HG03159 (cell line): ENCODE data around the gene PRKN.
"Not testable (repeated sequence)": the region's sequence is repeated elsewhere in the genome, so short reads cannot be mapped to it uniquely, and the experiment has no call there.

Source experiments
- ATAC-seq: cut with Tn5 transposase; IDR thresholded peaks from one replicate; pipeline ENCODE4 v1.9.1; 2021; ENCODE audit warnings: mild to moderate bottlenecking, moderate library complexity; ENCODE audit not compliant: unreplicated experiment

The PRKN gene

DNA sequence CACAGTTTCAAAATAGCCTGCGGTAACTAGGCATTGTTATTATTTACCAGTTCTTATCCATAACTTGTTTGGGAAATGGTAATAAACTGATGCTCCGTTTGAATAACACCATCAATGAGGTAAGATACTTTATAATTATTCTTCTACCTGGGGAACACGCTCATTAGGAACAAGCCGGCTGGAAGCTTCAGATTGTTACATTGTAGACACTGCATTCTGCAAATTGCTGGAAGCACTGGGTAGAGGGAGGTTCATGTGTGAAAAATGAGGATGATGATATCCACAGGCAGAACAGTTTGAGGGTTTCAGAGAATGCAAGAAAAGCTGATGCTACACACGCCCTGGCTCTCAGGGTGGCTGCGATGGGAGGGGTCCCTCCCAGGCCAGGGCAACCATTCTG is 893.1 kb downstream of the PRKN start:
- no peak for ATAC-seq

DNA sequence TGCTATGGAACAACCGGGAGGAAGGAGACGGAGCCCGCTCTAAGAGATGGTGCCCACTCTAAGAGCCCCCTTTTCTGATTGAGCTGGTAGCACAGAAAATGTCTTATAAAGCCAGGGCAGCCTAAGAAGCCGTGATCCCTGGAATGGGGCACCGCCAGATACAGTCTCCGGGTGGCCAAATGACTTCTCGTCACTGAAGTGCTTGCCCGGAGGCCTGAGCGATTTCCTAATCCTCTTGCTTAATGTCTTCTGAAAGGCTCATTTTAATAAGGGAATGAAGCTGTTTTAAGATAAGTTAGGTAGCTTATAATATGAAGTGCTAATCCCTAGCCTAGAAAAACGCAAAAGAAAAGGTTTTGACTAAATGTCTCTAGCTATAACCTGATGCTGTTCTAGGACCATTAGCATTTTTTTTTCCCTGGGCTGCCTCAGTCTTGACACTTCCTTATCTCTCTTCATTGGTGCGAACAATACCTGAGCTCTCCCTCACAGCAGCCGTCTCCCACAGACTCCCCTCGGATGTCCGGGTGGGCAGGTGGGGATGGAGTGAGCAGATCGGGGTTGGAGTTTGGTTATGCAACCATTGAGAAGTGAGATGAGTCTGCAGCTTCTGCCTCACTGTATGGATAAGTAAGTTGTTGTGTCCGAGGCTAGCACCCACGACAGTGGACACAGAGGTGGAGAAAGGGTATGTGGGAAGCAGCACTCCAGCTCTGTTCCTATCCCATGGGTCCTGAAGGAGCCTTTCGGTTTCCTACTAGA is 894.3 kb downstream of the PRKN start:
- ATAC-seq: no peak

DNA sequence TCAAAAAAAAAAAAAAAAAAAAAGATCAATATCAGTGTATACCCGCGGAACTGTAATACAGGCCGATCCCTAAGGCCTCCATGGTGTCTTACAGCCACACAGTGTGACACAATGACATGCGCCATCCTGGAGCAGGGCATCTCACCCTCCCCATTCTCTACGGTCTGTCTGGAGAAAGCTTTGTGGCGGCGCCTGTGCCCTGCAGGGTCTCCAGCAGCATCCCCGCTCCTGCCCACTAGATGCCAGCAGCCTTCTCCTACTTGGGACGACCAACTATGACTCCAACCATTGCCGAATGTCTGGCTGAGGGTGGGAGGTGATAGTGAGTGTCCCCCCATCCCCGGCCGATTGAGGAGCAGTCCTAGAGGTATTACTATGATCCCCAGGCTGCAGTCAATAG is 894.9 kb downstream of the PRKN start:
- no peak for ATAC-seq

DNA sequence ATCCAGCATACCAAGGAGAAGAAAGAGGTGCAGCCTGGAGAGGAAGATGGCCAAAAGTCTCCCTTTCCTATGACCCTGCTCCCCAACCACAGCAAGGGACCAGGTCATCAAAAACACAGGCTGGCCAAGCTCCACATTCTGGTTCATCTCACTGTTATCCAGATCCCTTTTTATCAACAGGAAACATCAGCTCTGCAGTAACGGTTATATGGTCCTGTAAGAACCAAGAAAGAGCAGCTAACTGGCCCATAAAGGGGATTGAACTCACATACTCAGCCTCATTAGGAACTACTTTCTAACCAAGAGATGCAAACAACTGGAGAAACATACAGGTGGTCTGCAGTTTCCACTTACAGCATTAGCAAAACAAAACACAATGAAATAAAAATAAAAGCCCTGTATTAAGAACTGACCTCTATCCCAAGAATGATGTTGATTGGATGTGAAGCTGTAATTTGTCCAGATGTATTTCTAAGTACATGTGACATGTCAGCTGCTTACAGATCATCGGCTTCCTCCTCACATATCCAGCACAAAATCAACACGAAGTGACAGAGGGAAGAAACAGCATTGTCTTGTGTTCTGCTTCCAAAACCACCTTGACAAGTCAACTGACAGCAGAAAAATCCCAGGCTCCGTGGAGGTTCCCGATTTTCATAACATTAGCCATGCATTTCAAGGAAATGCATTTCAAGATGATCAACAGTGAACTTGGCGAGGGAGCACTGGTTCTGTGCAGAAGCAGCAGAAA is 896.5 kb downstream of the PRKN start:
- no peak for ATAC-seq

DNA sequence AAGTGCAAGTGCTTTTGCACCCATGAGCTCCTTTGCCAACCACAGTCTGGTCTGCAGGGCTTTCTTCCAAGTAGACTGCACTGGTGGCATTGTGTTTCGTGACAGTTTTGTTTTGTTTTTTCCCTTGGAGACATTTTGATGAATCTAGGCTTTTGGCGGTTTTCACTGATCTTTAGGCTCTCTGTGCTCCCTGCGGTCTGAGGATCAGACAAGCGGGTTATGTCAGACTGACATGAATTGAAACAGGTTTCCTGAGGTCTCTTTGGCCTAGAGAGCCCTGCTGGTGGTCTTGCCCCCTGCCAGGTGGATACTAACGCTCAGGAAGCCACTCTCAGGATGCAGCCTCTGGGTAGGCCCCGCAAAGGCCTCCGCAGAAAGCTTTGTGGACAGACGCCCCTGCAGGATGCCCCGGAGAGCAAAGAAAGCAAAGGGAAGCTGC is 898.3 kb downstream of the PRKN start:
- no peak for ATAC-seq

DNA sequence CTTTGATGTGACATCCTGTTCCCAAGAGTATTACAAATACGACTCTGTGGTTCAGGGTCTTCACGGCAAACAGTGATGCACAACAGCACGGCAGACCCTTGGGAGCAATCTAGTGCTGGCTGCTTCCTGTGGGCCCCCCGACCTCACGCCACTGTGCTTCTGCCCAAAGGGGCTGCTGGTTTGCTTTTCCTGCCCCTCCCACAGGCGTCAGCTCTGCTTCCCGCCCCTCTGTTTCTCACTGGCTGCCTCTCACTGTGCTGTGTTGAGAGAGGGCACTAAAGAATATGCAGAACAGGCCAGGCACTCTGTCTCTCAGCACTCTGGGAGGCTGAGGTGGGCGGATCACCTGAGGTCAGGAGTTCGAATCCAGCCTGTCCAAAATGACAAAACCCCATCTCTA is 899.2 kb downstream of the PRKN start:
- no peak for ATAC-seq

DNA sequence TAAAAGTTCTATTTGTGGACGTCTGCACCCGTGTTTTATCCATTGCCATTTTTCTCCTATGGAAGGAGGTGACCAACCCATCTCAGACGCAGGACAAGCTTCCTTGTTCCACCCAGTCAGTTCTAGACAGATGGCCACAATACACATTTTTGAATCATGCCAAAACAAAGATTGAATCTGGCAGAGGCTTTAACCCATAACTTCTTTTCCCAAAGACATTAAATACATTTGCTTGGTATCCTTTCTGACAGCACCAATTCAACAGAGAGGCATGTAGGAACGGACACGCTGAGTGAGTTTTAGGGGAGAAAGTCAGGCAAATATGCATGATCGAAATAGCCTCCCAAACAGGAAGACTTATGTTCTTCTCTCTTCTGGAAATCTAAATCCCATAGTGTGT is 901.1 kb downstream of the PRKN start:
- no peak for ATAC-seq

DNA sequence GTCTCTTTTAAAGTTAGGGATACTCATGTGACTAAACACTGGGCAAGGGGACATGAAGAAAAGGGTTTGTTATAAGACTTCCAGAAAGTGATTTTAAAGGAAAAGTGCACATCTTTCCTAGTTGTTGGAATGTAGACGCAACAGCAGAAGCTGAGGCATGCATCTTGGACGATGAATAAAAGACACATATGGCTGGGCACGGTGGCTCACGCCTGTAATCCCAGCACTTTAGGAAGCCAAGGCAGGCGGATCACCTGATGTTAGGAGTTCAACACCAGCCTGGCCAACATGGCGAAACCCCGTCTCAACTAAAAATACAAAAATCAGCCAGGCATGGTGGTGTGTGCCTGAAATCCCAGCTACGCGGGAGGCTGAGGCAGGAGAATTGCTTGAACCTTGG is 905.4 kb downstream of the PRKN start:
- ATAC-seq: not testable (repeated sequence)

DNA sequence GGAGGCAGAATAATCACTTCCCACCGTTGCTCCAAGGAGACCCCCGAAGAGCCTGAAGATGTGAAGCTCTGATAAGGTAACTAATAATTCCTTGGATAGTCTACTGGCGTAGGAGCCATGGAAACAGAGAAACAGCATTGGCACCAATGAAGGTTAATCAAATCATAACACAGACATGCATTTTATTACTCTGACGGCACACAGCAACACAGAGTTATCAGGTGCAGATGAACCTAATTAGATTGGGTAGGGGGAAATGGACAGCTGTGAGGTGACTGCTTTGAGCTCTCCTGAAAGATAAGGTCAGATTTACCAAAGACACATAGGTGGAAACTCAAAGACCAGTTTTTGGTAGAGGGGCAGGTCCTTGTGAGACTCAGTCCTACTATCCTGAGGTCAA is 909.7 kb downstream of the PRKN start:
- no peak for ATAC-seq

DNA sequence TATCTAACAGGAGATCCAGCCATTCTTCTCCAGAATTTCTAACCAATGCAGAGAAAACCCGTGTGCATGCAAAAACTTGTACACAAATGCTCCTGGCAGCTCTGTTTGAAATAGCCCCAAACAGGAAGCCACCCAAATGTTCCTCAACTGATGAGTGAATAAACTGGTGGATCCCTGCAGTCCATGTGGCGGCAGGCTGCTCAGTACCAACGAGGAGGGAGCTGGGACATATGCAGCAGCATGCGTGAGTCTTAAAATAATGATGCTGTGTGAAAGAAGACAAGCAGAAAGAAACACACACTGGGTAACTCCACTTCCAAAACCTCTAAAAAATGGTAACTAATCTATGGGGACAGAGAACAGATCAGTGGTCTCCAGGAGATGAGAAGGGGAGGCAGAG is 911.6 kb downstream of the PRKN start:
- no peak for ATAC-seq

DNA sequence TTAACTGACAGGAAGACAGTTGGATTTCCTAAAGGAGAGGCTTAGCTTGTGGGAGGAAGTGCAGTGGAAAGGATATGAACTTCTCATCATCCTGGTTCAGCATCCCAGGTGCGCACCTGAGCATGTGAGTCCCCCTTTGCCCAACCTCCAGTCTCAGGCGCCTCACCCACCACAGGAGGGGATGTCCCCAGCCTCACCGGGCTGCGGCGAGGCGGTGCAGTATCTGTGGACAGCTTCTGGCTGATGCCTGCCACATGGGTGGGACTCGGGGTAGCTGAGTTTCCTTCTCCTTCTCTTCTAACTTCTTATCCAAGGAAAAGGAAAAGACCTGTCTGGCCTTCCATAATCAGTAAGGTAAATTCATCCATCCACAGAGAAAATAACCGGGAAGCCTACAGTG is 914.4 kb downstream of the PRKN start:
- ATAC-seq: no peak

DNA sequence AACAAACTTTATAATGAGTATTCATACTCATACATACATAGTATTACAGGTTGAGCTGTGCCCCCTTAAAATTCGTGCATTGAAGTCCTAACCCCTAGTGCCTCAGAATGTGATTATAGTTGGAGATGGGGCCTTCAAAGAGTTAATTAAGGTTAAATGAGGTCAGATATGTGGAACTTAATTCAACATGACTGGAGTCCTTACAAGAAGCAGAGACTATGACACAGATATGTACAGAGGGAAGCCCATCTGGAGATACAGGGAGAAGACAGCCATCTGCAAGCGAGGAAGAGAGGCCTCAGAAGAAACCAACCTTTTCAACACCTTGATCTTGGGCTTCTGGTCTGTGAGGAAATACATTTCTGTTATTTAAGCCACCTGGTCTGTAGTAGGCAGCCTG is 917.6 kb downstream of the PRKN start:
- ATAC-seq: no peak

DNA sequence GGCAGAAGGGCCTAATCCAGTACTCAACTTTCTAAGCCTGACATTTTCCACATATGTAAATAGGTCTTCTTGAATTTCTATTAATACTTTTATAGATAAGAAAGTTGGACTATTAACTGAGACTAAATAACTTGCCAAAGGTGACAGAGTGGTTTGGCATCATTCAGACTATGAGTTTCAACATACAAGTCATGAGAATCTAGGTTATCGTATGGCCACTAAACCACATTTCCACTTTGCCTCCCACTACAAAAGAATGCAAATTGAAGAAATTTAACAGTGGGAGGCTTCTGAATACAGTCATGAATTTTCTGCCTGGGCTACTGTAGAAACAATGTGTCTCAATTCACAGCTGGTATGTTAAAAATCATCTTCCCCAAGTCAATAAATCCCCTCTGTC is 922.7 kb downstream of the PRKN start:
- no peak for ATAC-seq

DNA sequence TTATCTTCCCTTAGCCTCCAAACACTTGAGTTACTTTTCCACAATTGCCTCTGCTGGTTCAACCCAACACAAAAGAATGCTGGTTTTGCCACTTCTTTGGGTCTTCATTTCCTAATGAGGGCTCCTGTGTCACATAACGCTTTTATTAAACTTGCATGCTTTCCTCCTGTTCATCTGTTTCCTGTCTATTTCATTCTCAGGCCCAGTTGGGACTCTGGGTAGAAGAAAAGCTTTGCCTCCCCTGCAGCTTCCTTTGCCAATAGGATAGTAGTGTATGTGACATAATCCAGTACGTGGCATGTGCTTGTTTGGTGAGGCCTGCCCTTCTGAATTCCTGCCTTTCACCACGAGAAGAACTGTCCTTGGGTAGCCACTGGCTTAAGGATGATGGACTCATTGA is 924.4 kb downstream of the PRKN start:
- ATAC-seq: no peak

DNA sequence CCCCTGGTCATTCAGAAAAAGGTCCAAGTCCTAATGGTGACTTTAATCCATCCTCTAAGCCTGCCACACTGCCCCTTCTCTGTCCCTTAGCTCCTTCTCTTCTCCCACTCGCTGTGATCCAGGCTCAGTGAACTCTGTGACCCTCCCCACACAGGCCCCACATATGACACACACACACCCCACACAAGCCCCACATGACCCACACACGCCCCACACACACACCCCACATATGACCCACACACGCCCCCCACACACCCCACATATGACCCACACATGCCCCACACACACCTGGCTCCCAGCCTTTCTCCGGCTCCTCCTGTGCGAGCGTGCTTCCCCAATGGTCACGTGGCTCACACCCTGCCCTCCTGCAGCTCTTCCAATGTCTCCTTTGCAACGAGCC is 925.3 kb downstream of the PRKN start:
- ATAC-seq: no peak

DNA sequence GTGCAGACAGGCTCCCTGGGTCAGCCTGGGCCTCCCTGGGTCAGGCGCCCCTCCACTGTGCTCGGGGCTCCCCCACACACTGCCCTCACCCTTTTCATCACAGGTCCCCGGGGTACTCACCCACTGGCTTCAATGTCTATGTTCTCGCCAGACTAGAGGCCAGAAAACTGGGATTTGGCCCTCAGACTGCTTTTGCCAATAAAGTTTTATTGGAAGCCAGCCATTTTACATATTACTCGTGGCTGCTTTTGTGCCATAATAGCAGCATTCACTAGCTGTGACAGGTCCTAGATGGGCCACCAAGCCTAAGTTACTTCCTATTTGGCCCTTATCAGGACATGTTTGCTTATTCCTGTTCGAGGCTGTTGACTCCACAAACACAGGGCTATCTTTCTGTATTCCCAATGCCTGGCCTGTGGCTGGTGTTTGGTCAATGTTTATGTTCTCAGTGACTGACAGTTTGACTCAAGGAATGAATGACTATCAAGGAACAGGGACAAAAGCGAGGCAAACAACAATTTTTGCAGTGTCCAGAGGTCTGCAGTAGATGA is 928.6 kb downstream of the PRKN start:
- ATAC-seq: no peak

DNA sequence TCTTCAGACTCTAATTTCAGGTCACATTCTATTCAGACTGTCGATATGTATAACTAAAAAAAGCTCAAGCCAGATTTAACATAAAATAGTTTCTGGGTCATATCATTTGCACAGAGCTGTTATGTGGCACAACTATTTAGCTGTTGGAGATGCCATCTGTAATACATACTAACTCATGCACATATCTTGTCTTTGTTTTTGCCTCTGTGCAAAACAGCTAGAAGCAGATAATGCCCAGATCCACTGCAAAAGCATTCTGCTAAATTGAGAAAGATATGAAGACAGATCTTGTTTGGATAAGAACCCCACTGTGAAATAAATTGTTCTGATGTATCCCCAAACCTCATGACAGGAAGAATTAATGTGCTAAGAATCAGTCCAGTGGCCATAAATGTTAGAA is 930.9 kb downstream of the PRKN start:
- ATAC-seq: no peak

DNA sequence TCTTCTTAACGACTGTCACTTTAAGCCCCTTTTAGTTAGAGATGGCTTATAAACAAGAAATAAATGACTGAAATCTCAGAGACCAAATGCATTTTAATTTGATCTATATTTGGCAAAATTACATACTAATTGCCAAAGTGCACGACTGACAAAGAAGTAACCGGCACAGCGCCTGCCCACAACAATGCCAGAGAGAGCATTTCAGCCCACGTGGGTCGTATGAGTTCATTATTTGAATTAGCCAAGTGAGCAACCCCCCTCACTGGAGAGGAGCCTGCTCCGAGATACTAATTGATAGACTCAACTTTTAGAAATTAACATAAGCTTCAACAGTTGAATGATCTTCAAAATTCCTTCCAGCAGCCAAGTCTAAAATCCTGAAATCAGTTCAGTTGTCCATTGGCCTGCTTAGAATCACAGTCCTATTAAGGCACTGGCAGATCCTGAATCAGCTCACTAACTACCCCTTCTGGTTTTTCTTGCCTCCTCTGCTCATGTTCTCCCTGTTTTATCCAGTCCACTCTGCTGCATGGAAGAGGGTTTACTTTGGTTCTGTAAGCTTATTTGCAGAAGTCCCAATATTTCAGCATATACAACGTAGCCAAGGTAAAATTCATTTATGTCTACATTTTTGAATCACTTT is 934.6 kb downstream of the PRKN start:
- ATAC-seq: no peak

DNA sequence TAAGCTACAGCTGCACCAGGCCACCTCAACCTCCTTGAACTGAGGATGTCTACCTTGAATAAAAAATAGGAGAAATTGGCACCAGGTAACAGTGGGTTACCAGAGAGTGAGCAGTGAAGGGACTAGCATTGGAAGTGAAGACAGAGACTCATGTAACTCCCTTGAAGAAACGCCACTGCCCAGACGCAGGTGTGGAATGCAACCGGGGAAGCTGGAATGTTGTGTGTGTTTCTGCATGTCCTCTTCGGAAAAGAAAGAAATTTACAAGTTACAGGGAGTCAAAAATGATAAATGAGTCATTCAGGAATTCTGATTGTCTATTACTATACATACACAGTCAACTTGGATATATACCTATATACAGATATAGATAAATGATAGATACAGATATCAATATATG is 939.0 kb downstream of the PRKN start:
- ATAC-seq: no peak

DNA sequence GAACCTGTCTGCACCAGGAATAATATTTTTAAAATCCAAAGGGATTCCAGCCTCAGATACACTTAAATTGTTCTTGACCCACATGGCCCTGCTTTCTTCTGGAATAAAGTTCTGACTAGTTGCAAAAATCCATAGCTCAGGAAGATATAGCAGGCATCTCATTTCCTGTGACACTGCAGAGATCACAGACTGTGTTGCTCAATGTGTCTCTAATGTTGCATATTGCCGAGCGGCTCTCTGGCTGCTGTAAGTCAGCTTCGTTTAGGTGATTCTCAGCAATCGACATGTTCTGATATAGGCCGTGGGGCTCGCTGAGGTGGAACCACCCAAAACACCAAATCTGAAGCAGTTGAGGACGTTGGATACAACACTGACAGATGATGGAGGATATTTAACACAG is 955.4 kb downstream of the PRKN start:
- no peak for ATAC-seq

DNA sequence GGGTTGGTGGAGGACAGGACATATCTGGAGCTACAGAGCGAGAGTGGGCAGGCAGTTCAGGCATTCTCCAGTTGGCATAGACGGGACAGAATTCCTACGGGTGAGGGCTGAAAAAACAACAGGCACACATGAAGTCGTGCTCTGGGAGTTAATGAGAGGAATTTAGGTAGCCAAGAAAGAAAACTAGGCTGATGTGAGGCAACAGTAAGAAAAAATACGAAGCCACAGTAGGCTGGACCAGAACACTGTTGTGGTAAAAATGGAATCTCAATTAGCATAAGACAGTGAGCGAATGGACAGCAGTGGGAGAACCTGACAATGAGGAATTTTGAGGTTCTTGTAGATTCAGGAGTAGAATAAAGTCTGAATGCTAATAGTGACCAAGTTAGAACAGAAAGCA is 965.6 kb downstream of the PRKN start:
- ATAC-seq: no peak

DNA sequence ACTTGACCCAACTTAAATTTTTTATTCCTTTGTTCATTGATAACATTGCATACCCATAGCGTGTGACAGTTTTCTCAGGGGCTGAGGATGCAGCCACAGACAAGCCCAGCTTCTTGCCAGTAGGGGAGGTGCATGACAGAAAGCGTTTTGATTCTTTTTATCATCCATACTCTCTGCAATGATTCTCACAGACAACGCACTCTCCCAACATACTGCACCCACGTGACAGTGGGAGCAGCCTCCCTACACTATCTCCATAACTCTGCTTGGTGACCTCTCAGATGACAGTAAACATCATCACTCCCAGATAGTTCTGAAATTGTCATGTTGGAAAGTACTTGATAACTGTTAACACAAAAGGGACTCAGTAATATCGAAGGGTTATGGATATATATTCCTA is 972.5 kb downstream of the PRKN start:
- no peak for ATAC-seq
